ENCODE data around the gene KIAA0319L. TPM values are rescaled to one million over a fixed set of nuclear protein-coding genes. Genes with fewer than 3 reads are reported as not detected.

Gene KIAA0319L
- total RNA-seq, 2 donors from 2014 or later = 53.2 to 66.0 TPM

- intact Hi-C loops (cut with DNase I) = no loop called here
- peaks cover under 1% of the 10 kb centered on the region for H3K36me3 ChIP-seq
- no peaks in the 10 kb centered on the region for H3K4me1 ChIP-seq
- H3K27me3 ChIP-seq = no peaks in the 10 kb centered on the region
- TF ChIP-seq CTCF (IDR thresholded peaks at IDR 0.05) = no peak
- peak within 1 kb of the TSS; percentile 67 for H3K4me3 ChIP-seq
- DNase-seq = peak; percentile 97
- peak within 1 kb of the TSS; percentile 96 for H3K27ac ChIP-seq
- H3K9me3 ChIP-seq = no peaks in the 10 kb centered on the region
- peak within 1 kb of the TSS; percentile 93 to 94 for H3K9ac ChIP-seq (ENCODE audit: low read depth in 2 of 2, low read length in 2 of 2)
Measured at GRCh38 chr1:35557611-35558373, 589 bp upstream of the KIAA0319L start, which contains the start of gene NCDN. NCDN (plus strand) TSS chr1:35557799; CDS start chr1:35558191, 392 bp downstream.

GRCh38 chr1:35556484-35557117 lies 602 bp downstream of the KIAA0319L start:
- Histone ChIP-seq H3K4me1 (no peaks in the 10 kb centered on the region), H3K9me3 (no peaks in the 10 kb centered on the region), H3K4me3 (peak overlapping the region; percentile 67), H3K9ac (ENCODE audit: low read depth in 2 of 2, low read length in 2 of 2) (peak overlapping the region; percentile 93 to 94), H3K27me3 (no peaks in the 10 kb centered on the region), H3K27ac (peak overlapping the region; percentile 96), H3K36me3 (peaks cover 6% of the 10 kb centered on the region)
- TF ChIP-seq CTCF (IDR thresholded peaks at IDR 0.05) = no peak
- intact Hi-C loops (cut with DNase I) = no loop called here
- peak; percentile 51 for DNase-seq

- H3K9ac ChIP-seq (ENCODE audit: low read depth in 2 of 2, low read length in 2 of 2) = peak overlapping the region in 1 of 2 donors; percentile 93
Measured at GRCh38 chr1:35555601-35556477, 1.4 kb downstream of the KIAA0319L start.

GRCh38 chr1:35555212-35555584 lies 2.0 kb downstream of the KIAA0319L start:
- peaks cover 9% of the 10 kb centered on the region for H3K36me3 ChIP-seq
- H3K4me1 ChIP-seq = no peaks in the 10 kb centered on the region
- H3K27ac ChIP-seq = no peak overlapping the region
- H3K4me3 ChIP-seq = no peak overlapping the region
- H3K9ac ChIP-seq (ENCODE audit: low read depth in 2 of 2, low read length in 2 of 2) = no peak overlapping the region
- no peaks in the 10 kb centered on the region for H3K9me3 ChIP-seq
- intact Hi-C loops (cut with DNase I) = no loop called here
- H3K27me3 ChIP-seq = no peaks in the 10 kb centered on the region
- no peak for DNase-seq
- TF ChIP-seq CTCF (IDR thresholded peaks at IDR 0.05) = no peak

More at GRCh38 chr1:35555601-35556477, 1.4 kb downstream of the KIAA0319L start:
- no peak for DNase-seq
- Histone ChIP-seq H3K36me3 (peaks cover 6% of the 10 kb centered on the region), H3K27me3 (no peaks in the 10 kb centered on the region), H3K4me1 (no peaks in the 10 kb centered on the region), H3K4me3 (peak overlapping the region; percentile 67), H3K27ac (peak overlapping the region; percentile 96), H3K9me3 (no peaks in the 10 kb centered on the region)
- no peak for TF ChIP-seq CTCF (IDR thresholded peaks at IDR 0.05)
- intact Hi-C loops (cut with DNase I) = no loop called here

Measured in colonic mucosa (tissue), 4 donors.